Panc1 (cell line): Measurements from ENCODE around the gene RPRD1B. TPM values are rescaled to one million over a fixed set of nuclear protein-coding genes. Genes with fewer than 3 reads are reported as not detected.

Experiments
- ATAC-seq: fragments of 200-7000 bp; cut with Tn5 transposase; 2 replicates; pipeline ENCODE4 v1.9.1; 2020; ENCODE audit warnings: mild to moderate bottlenecking, moderate library complexity
- BruUV-seq: library from RNA; stranded (reverse); fragments of 400-500 nt; replicated peaks from 2 replicates; lab custom pipeline; 2021; lab: Mats Ljungman, UMichigan
- CTCF ChIA-PET: fragments of 300-600 bp; sonication (Branson Sonifier 250); formaldehyde crosslinking; loops from one replicate; lab custom pipeline; 2022; ENCODE audit warnings: antibody characterized with exemption; lab: Charles Lee
- POLR2A ChIA-PET: fragments of 300-600 bp; sonication (Branson Sonifier 250); formaldehyde crosslinking; loops from one replicate; lab custom pipeline; 2022; ENCODE audit warnings: antibody characterized with exemption; lab: Charles Lee
- DNase-seq: peaks from one replicate; pipeline ENCODE4 v3.0.0-alpha.2; 2010; ENCODE audit warnings: low read depth, low spot score
- H3K27ac ChIP-seq: 2 replicates; pipeline ENCODE4 v1.5.1; 2011; ENCODE audit warnings: mild to moderate bottlenecking, low read length, inconsistent platforms
- H3K27me3 ChIP-seq: fragments of 200-500 bp; sonication (Bioruptor generic); 2 replicates; pipeline ENCODE4 v1.6.0; 2014; ENCODE audit warnings: low read length, inconsistent platforms; ENCODE audit not compliant: control insufficient read depth, insufficient read depth
- H3K36me3 ChIP-seq: fragments of 200-500 bp; sonication (Bioruptor generic); 2 replicates; pipeline ENCODE4 v1.5.1; 2014; ENCODE audit warnings: inconsistent platforms, mild to moderate bottlenecking, low read length, moderate library complexity; ENCODE audit not compliant: control insufficient read depth, insufficient read depth
- H3K4me1 ChIP-seq: 2 replicates; pipeline ENCODE4 v1.5.1; 2011; ENCODE audit warnings: inconsistent platforms, mild to moderate bottlenecking, low read length, moderate library complexity; ENCODE audit not compliant: control insufficient read depth, insufficient read depth
- H3K4me3 ChIP-seq, 2 experiments: 2 replicates each; pipeline ENCODE4 v1.5.1; 2011 to 2012; ENCODE audit warnings: low read depth in 2 of 2, low read length in 2 of 2, mild to moderate bottlenecking in 2 of 2, inconsistent platforms in 1 of 2, moderate library complexity in 1 of 2
- H3K9me3 ChIP-seq: fragments of 200-500 bp; sonication (Bioruptor generic); 2 replicates; pipeline ENCODE4 v1.5.1; 2014; ENCODE audit warnings: low read depth, mild to moderate bottlenecking, inconsistent platforms, low read length, moderate library complexity; ENCODE audit not compliant: control insufficient read depth, insufficient read depth
- CTCF ChIP-seq: fragments of 450-650 bp; IDR thresholded peaks from 2 replicates; pipeline ENCODE4 v1.5.1; 2017; ENCODE audit warnings: mild to moderate bottlenecking
- POLR2AphosphoS5 ChIP-seq: IDR thresholded peaks from 2 replicates; pipeline ENCODE4 v1.6.1; 2012; ENCODE audit warnings: mild to moderate bottlenecking, low read depth, low read length, moderate library complexity
- REST ChIP-seq, 2 experiments: IDR thresholded peaks; 2 replicates each; pipeline ENCODE4 v1.6.1; 2011 to 2012; ENCODE audit warnings: low read depth in 2 of 2, control low read depth in 1 of 2, low read length in 1 of 2, mild to moderate bottlenecking in 1 of 2, moderate library complexity in 1 of 2; ENCODE audit not compliant: insufficient read depth in 1 of 2
- SIN3A ChIP-seq: IDR thresholded peaks from 2 replicates; pipeline ENCODE4 v1.6.1; 2012; ENCODE audit warnings: low read depth, mild to moderate bottlenecking, low read length, moderate library complexity, borderline replicate concordance; ENCODE audit not compliant: insufficient read depth
- TCF7L2 ChIP-seq: IDR thresholded peaks from 2 replicates; pipeline ENCODE4 v1.6.1; 2011; ENCODE audit warnings: mild to moderate bottlenecking, low read depth, low read length, inconsistent platforms
- in situ Hi-C: cut with HindIII; loops from 2 replicates; pipeline ENCODE4 v1.10.0; 2016; ENCODE audit warnings: low sequenced_read_pairs, low pct_unique_long_range_greater_than_20kb
- intact Hi-C: fragments of 100-400 bp; cut with micrococcal nuclease; formaldehyde crosslinking; loops from one replicate; pipeline ENCODE4 v1.10.0; 2022; ENCODE audit not compliant: unreplicated experiment
- total RNA-seq: library from RNA; stranded (reverse); gene quantifications from one replicate; pipeline ENCODE4 v1.2.1, GENCODE V29; 2021; ENCODE audit not compliant: unreplicated experiment

RPRD1B gene
- total RNA-seq, 1 experiment from 2014 or later: 33.6 TPM

GRCh38 chr20:38132910-38133501 lies 99.5 kb downstream of the RPRD1B start:
- in situ Hi-C loops (no loop called here), intact Hi-C loops (no loop called here)
- Histone ChIP-seq H3K27ac (peak overlapping the region; percentile 74; the same call in 1 of the 2 replicates), H3K4me1 (peaks cover 48% of the 10 kb centered on the region), H3K36me3 (no peaks in the 10 kb centered on the region), H3K4me3 (no peak overlapping the region), H3K27me3 (no peaks in the 10 kb centered on the region), H3K9me3 (no peaks in the 10 kb centered on the region)
- TF ChIP-seq SIN3A (no peak), TCF7L2 (no peak), POLR2AphosphoS5 (no peak), CTCF (no peak), REST (IDR thresholded peaks at IDR 0.05; ENCODE audit: insufficient read depth in 1 of 2, low read depth in 2 of 2, low read length in 1 of 2) (no peak)
- POLR2A ChIA-PET: no interaction called here
- ATAC-seq (no peak), DNase-seq (no peak)
- CTCF ChIA-PET: interaction anchor here (0.7 kb wide), 3 partner anchors 19 to 34 kb away, joined by 3 read pairs; no protein-coding TSS in a partner anchor
- no TSS peak for BruUV-seq

GRCh38 chr20:38133680-38134426 lies 100.3 kb downstream of the RPRD1B start:
- intact Hi-C loops: no loop called here
- H3K36me3 ChIP-seq: no peaks in the 10 kb centered on the region
- H3K27me3 ChIP-seq: no peaks in the 10 kb centered on the region
- CTCF ChIA-PET: interaction anchor here (0.7 kb wide), 1 partner anchor 33 kb away, joined by 3 read pairs; no protein-coding TSS in a partner anchor
- no peak overlapping the region for H3K4me3 ChIP-seq
- peak overlapping the region; percentile 83 for H3K27ac ChIP-seq
- TF ChIP-seq REST (IDR thresholded peaks at IDR 0.05; ENCODE audit: insufficient read depth in 1 of 2, low read depth in 2 of 2, low read length in 1 of 2) (no peak), POLR2AphosphoS5 (no peak), CTCF (no peak), TCF7L2 (no peak), SIN3A (no peak)
- no peak for ATAC-seq
- POLR2A ChIA-PET: no interaction called here
- no peak for DNase-seq
- no TSS peak for BruUV-seq
- H3K4me1 ChIP-seq: peaks cover 40% of the 10 kb centered on the region
- H3K9me3 ChIP-seq: no peaks in the 10 kb centered on the region
- in situ Hi-C loops: no loop called here
